Measurements from ENCODE around the gene MAP3K6.

Gene MAP3K6

GRCh38 chr1:27307874-27308598 is 58.7 kb downstream of the MAP3K6 start:
- H3K4me3 ChIP-seq (ENCODE audit: low read depth, low read length) = no peak overlapping the region
- TF ChIP-seq CTCF (IDR thresholded peaks at IDR 0.05; ENCODE audit: low read depth, low read length, missing control alignments) = no peak
- DNase-seq (ENCODE audit: low read depth) = no peak

DNA sequence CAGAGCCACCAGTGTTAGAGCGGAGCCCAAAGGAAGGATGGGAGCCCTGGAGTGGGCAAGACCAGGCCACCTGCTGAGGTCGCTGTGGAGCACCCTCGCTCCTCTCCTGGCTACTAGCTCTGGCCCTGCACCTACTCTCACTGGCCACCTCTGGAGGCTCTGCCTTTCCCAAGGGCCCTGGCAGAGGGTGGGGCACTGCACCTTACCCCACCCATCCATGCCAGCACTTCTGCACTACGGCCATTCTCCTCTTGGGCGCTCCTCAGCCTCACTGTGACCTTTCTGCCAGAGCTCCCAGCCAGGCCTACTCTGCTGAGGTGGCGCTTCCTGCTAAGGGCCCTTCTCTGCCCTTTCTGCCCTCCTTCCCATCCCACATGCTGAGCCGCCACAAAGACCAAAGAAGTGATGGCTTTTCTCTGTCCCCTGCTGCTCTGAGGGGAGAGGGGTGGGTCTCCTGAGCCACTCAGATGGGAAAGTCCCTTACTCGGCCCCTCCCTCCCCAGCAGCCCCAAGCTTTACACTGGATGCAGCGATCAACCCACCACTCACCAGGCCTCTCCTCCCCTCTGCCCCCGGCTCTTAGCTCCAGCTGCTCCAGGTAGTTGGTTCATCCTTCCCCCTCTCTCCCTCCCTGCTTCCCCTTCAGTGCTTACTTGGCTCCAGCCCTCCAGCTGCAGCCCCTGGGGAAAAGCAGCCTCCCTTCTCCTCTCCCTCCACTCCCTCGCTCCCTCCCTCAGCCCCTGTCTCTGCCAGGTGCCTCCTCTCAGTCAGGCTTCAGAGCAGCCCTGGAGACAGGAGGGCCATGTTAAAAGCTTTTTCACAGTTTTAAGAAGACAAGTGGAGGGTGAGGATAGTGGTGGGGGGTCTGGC is 59.6 kb downstream of the MAP3K6 start:
- H3K4me3 ChIP-seq (ENCODE audit: low read depth, low read length) = no peak overlapping the region
- no peak for DNase-seq (ENCODE audit: low read depth)
- TF ChIP-seq CTCF (IDR thresholded peaks at IDR 0.05; ENCODE audit: low read depth, low read length, missing control alignments) = peak; percentile 30

GRCh38 chr1:27306071-27306470 is 60.7 kb downstream of the MAP3K6 start:
- H3K4me3 ChIP-seq (ENCODE audit: low read depth, low read length) = no peak overlapping the region
- TF ChIP-seq CTCF (IDR thresholded peaks at IDR 0.05; ENCODE audit: low read depth, low read length, missing control alignments) = no peak
- DNase-seq (ENCODE audit: low read depth) = no peak

All from GM12864 (cell line).